22Rv1 (cell line): Measurements from ENCODE around the gene EXOC3.
"Not testable (repeated sequence)": the region's sequence is repeated elsewhere in the genome, so short reads cannot be mapped to it uniquely, and the experiment has no call there.

Source experiments
- H3K27ac ChIP-seq: fragments of 450-650 bp; 2 replicates; pipeline ENCODE4 v1.5.1; 2017
- ZFX ChIP-seq: fragments of 450-650 bp; IDR thresholded peaks from 2 replicates; pipeline ENCODE4 v1.6.1; 2017; ENCODE audit warnings: antibody characterized with exemption, borderline replicate concordance
- TF ChIP-seq, protein P1 (sequence below): fragments of 450-650 bp; IDR thresholded peaks from 2 replicates; pipeline ENCODE4 v1.5.1; 2017; ENCODE audit warnings: mild to moderate bottlenecking

Gene EXOC3

DNA sequence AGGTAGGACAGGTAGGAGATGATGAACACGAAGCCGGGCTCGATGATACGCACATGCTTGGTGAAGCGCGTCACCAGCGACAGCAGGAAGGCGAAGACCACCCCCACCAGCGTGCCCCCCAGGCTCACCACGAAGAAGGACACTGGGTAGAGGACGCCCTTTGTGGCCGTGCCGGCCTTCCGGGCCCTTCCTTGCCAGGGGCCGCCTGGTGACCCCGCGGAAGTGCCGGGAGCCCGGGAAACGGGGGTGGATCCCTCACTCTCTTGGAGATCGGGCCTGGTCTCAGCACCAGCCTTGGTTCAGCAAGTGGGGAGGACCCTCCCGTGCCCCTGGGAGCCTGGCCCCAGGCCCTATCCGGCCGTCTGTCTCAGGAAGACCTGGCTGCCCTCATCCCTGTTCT is 41.6 kb downstream of the EXOC3 start:
- no peak for TF ChIP-seq ZFX
- TF ChIP-seq, protein P1, sequence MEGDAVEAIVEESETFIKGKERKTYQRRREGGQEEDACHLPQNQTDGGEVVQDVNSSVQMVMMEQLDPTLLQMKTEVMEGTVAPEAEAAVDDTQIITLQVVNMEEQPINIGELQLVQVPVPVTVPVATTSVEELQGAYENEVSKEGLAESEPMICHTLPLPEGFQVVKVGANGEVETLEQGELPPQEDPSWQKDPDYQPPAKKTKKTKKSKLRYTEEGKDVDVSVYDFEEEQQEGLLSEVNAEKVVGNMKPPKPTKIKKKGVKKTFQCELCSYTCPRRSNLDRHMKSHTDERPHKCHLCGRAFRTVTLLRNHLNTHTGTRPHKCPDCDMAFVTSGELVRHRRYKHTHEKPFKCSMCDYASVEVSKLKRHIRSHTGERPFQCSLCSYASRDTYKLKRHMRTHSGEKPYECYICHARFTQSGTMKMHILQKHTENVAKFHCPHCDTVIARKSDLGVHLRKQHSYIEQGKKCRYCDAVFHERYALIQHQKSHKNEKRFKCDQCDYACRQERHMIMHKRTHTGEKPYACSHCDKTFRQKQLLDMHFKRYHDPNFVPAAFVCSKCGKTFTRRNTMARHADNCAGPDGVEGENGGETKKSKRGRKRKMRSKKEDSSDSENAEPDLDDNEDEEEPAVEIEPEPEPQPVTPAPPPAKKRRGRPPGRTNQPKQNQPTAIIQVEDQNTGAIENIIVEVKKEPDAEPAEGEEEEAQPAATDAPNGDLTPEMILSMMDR = no peak
- H3K27ac ChIP-seq = no peak overlapping the region

DNA sequence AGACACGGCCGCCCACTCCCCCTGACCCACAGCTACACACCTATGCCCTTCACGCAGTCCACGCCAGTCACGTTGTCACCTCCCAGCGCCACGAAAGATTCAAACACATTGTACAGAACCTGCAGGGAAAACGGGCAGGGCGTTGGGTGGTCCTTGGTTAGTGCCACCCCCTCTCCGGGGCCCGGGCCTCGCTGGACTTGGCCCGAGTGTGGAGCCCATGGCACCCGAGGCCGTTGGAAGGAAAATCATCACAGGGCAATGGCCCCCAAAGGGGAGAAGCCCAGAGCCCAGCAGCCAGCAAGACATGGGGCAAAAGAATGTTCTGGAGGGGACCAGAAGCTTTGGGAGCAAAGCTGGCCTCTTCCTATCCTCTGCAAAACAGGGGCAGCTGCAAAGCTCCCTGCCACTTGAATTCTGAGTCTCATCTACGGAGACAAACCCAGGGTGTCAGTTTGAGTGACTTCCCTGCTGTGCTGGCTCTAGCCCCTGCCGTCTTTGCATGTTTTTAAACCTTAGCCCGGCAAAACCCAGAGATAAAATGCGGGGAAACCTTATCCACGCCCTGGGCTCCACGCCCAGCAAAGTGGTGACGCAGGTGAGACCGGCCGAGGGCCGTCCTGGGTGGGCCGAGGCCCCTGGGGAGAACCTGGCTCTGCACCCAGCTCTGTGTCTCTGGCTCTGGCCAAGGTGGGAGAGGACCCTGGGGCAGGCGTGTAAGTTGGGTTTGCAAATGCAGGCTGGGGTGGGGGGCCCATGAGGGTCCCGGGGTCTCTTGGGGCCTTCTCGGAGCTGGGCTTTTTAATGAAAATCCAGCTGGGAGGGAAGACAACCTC is 42.4 kb downstream of the EXOC3 start:
- TF ChIP-seq, protein P1 = no peak
- TF ChIP-seq ZFX = no peak
- no peak overlapping the region for H3K27ac ChIP-seq

DNA sequence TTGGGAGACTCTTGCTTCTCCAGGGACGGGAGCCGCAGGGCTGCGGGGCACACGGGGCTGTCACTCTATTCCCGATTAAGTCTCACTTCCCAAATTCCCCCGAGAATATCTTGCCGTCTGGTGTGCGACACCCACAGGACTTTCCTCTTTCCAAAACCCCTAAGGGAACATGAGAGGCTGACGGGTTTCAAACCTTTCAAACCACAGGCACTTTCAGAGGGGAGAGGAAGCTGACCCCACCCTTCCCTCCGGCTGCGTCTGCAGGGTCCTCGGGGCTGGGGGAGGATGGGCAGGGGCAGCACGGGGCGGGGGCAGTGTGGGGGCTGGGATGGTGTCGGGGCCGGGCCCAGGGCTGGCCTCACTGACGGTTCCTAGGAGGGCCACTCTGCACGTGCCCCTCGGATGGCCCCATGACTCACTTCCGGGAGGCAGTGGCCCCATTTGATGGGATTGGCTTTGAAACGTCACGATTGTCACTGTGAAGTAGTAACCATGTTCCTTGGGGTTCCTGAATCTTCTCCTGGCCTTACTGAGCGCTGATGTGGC is 43.0 kb downstream of the EXOC3 start:
- no peak overlapping the region for H3K27ac ChIP-seq
- TF ChIP-seq, protein P1 = no peak
- no peak for TF ChIP-seq ZFX

GRCh38 chr5:486597-486996 is 43.6 kb downstream of the EXOC3 start:
- H3K27ac ChIP-seq = not testable (repeated sequence)

GRCh38 chr5:488241-488640 is 45.3 kb downstream of the EXOC3 start:
- no peak overlapping the region for H3K27ac ChIP-seq
- TF ChIP-seq, protein P1 = no peak
- no peak for TF ChIP-seq ZFX

GRCh38 chr5:488744-489688 is 46.0 kb downstream of the EXOC3 start:
- H3K27ac ChIP-seq = no peak overlapping the region
- TF ChIP-seq, protein P1 = no peak
- no peak for TF ChIP-seq ZFX

DNA sequence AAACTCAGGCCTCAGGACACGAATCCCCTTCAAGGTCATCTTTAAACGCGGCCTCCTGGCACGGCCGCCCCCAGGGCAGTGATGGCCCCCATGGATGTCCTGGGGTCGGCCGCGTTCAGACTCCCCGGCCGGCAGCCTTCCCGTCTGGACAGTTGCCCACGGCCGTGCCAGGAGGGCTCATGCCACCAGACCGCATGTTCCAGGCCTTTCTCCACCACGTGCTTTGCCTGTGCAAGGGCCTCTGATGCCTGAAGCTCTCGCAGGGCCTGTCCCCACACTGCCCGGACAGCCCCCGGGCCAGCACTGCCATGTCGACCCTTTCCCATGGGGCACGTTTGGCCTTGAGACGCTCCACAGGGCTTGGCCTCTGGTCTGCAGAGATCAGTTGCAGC is 46.7 kb downstream of the EXOC3 start:
- no peak for TF ChIP-seq ZFX
- TF ChIP-seq, protein P1 = no peak
- no peak overlapping the region for H3K27ac ChIP-seq
